Activated T-cell treated with anti-CD3 and anti-CD28 coated beads, Interleukin-2, amount 50 U/mL, for 48 hours (primary cell): Measurements from ENCODE around the gene CLCNKA.
A peak's percentile ranks its signal among the peaks of the same experiment; 100 is the strongest.
"Not testable (repeated sequence)": the region's sequence is repeated elsewhere in the genome, so short reads cannot be mapped to it uniquely, and the experiment has no call there.

ENCODE experiments used
- DNase-seq, 2 experiments: peaks; one replicate each; pipeline ENCODE4 v3.0.0-alpha.2; 2020

The CLCNKA gene

GRCh38 chr1:15998929-15999328 lies 22.9 kb upstream of the CLCNKA start:
- DNase-seq, result no peak

- not testable (repeated sequence) for DNase-seq
Measured at GRCh38 chr1:16001274-16001673, 20.6 kb upstream of the CLCNKA start.

GRCh38 chr1:16005597-16005996 lies 16.2 kb upstream of the CLCNKA start:
- no peak for DNase-seq

- DNase-seq, result no peak
Measured at GRCh38 chr1:16006010-16006409, 15.8 kb upstream of the CLCNKA start.

- no peak for DNase-seq
Measured at GRCh38 chr1:16006552-16007485, 15.0 kb upstream of the CLCNKA start.

GRCh38 chr1:16007671-16008341 lies 14.0 kb upstream of the CLCNKA start:
- DNase-seq, result no peak

GRCh38 chr1:16009030-16009460 lies 12.8 kb upstream of the CLCNKA start:
- DNase-seq, result peak; percentile 85 to 88

GRCh38 chr1:16009678-16010077 lies 12.2 kb upstream of the CLCNKA start:
- no peak for DNase-seq

GRCh38 chr1:16010837-16011236 lies 11.0 kb upstream of the CLCNKA start:
- DNase-seq, result no peak

GRCh38 chr1:16011936-16012589 lies 9.8 kb upstream of the CLCNKA start:
- no peak for DNase-seq

GRCh38 chr1:16012590-16013219 lies 9.1 kb upstream of the CLCNKA start:
- DNase-seq, result peak; percentile 59 to 64

- DNase-seq, result peak; percentile 57 to 62
Measured at GRCh38 chr1:16013220-16013907, 8.5 kb upstream of the CLCNKA start.

GRCh38 chr1:16013908-16014258 lies 8.0 kb upstream of the CLCNKA start:
- no peak for DNase-seq

GRCh38 chr1:16014509-16015482 lies 7.0 kb upstream of the CLCNKA start:
- no peak for DNase-seq

- no peak for DNase-seq
Measured at GRCh38 chr1:16015491-16015890, 6.3 kb upstream of the CLCNKA start.

GRCh38 chr1:16015960-16016901 lies 5.6 kb upstream of the CLCNKA start:
- no peak for DNase-seq

- DNase-seq, result no peak
Measured at GRCh38 chr1:16017076-16017460, 4.8 kb upstream of the CLCNKA start.

GRCh38 chr1:16017461-16018303 lies 4.2 kb upstream of the CLCNKA start, which contains the start of gene HSPB7:
Gene HSPB7, minus strand, starts transcription at chr1:16018043. Its CDS starts 80 bp downstream, at chr1:16017963.
- no peak for DNase-seq

- DNase-seq, result no peak
Measured at GRCh38 chr1:16018308-16018707, 3.5 kb upstream of the CLCNKA start.
